HG02623 (cell line): ENCODE results near the gene CKAP5.

Experiments
- ATAC-seq: cut with Tn5 transposase; IDR thresholded peaks from one replicate; pipeline ENCODE4 v1.9.1; 2021; ENCODE audit warnings: moderate library complexity; ENCODE audit not compliant: unreplicated experiment

CKAP5 gene

DNA sequence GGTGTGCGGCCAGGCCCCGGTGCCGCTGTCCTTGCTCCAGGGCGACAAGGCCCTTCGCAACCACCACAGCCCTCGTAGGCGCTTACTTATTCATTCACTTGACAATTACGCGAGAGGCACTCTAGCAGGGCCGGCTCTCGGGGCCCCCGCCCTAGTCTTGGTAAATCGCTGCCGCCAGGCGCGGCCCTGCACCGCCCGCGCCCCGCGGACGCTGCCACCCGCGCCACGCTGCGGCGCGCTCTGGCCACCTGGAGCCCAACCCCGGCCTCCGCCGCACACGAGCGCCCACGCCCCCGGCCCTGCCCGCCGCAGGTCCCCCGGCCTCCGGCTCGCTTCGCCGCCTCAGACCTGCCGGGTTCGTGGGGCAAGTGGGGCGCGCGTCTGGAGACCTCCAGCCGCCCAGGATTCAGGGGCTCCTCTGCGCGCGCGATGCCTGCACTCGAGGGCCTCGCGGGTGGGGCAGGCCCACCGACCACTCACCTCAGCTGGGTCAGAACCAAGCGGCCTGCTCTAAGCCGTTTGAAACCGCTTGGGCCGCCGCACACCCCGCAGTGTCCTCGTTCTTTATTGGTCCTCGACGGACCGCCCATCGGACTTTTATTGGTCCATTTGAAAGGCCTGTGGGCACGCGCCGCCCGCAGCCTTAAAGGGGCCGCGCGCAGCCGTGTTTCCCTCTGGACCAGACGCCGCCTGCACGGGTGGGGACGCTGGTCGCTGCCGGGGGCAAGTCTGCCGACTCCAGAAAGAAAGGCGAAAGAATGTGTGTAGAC, at the start of gene CKAP5:
CKAP5 (minus strand) TSS at position 541 of the 770 bp plus-strand sequence. CDS start 25,049 bp downstream, outside the sequence.
- ATAC-seq, result peak; percentile 95

DNA sequence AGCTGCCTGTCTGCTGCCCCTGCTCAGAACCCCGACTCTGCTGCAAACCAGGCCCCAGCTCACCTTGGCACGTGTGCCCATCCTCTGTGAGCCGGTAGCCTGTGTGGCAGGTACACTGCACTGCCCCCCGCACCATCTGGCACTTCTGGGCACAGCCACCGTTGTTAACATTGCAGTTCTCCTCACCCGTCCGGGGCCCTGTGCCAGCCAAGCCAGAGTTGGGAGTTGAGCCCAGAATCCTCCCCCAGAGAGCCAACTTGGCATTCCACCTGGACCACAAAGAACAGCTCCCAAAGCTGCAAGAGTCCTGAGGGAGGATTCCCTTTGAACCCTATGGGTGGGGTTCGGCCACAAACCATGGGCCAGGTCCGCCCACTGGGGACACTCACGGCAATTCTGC, 49.7 kb upstream of the CKAP5 start:
- ATAC-seq, result no peak

DNA sequence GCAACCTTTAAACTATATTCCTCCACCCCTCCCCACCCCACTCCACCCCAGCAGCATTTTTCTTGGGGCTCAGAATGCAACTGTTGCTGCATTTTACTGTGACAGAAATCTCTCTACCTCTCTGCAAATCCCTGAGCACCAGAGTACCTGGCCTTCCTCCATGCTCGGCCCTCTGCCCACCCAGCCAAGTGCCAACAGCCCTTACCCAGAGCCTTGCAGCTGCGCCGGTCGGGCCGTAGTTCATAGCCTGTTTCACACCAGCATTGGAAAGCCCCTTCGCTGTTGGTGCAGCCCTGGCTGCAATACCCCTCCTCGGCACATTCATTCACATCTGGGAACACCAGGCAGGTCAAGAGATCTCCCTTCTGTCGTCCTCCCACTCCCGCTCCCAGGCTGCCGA, 48.9 kb upstream of the CKAP5 start:
- no peak for ATAC-seq

DNA sequence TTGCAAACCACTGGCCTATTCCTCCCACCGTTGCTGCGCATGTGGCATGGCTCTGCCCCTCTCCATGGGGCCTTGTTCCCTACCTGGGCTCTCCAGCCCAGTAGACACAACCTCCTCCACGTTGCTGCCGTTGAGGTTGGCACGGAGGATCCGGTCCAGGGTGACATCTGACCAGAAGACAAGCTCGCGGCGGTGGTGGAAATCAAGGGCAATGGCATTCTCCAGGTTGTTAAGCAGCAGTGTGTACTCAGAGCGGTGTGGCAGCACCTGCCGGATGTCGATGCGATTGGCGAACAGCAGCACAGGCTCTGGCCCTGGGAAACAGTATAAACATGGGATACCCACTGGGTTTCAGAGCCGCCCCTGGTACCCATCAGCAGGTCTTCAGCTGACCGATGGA, 48.4 kb upstream of the CKAP5 start:
- ATAC-seq, result no peak

DNA sequence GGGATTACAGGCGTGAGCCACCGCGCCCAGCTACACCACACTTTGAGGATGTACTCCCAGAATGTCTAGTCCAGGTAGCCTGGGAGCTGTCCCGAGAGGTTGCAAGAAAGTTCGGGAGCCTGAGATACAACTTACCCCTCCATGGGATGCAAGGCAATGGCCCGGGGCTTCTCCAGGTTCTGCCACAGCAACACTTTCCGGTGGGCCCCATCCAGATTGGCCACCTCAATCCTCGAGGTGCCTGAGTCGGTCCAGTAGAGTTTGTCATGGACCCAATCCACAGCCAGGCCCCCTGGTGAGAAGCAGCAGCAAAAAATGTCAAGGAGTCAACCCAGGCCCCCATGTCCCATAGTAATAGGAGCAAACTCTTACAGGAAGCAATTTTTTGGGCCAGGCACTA, 46.8 kb upstream of the CKAP5 start:
- no peak for ATAC-seq

DNA sequence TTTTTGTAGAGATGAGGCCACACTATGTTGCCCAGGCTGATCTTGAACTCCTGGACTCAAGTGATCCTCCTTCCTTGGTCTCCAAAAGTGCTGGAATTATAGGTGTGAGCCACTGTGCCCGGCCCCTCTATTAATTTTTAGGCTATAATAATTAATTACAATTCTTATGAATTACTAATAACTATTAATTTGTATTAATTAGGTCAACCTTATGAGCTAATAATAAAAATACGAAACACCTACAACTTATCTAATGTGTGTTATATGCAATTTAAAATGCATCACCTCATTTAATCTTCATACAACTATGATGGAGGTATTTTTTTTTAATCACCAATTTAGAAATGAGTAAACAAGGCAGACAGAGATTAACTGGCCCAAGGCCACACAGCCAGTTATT, 46.0 kb upstream of the CKAP5 start:
- ATAC-seq, result no peak

DNA sequence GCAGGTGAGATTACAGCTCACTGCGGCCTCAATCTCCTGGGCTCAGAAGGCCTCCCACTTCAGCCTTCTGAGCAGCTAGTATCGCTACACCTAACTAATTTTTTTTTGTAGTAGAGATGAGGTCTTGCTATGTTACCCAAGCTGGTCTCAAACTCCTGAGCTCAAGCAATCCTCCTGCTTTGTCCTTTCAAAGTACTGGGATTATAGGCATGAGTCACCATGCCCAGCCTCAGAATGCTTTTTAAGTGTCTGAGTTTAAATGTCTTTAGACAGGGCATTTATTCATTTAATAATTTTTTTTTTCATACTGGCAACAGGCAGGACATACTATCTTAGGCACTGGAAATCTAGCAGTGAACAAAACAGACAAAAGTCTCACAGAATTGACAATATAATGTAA, 44.6 kb upstream of the CKAP5 start:
- ATAC-seq, result no peak

DNA sequence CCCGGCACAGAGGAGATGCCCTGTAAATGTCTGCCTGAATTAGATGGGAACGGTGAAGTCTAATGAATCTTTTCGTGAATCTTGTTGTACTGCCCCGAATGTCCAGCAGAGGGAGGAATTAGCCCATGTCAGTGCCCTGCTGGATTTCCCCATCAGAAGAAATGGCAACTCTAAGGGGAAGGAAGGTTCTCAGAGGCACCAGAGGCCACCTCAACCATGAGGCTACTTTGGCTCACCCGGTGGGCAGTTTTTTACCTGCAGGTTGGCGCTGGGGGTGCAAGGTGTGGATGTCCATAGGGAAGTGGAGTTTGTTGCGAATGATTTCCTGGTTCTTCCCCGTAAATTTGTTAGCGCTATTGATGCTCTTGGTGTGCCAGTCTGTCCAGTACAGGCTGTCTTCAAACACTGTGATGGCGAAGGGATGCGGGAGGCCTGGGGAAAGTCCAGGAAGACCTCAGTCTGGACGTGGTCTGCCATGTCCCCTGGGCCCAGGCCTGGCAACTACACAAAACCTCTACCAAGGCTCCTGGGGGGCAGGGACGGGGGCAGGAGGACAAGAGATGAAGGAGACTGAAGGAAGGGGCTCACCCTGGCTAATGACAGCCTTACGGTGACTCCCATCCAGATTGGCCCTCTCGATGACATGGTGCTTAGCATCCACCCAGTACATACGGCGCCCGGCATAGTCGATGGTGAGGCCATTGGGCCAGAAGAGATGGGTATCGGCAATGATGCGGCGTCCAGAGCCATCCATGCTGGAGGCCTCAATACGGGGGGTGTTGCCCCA, 43.8 kb upstream of the CKAP5 start:
- ATAC-seq, result peak; percentile 57

DNA sequence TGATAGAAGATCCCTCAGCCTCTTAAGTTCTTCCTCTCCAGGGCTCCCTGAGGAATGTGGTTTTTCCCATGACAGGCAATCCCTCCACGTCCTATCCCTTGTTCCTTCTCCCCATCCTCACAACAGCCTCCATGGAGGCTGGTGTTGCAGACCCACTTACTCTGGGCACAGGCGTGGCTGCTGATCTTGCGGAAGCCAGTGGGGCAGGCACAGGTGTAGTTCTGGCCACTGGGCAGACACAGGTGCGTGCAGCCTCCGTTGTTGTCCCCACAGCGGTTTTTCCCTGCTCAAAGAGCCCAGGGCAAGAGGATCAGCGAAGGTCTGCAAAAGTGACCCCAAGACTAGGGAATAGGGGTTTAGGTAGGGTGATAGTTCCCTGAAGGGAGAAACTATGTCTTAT, 43.2 kb upstream of the CKAP5 start:
- ATAC-seq, result no peak

DNA sequence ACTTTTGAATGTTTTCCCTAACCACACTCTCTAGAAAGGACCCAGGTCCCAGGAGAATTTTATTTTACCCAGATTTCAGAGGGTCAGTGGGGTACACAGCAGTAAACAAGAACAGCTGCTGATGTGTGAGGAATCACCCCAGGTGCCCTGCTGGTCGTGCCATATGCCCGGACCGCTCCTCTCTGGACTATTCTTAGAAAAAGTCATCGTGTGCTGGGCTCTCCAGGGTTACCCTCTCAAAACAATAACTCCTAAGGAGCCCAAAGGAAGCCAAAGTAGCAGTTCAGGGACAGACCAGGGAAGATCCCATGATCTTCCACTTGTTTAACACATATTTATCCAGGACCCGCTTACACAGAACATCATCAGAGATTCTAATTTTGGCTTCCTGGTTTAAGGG, 42.6 kb upstream of the CKAP5 start:
- no peak for ATAC-seq

DNA sequence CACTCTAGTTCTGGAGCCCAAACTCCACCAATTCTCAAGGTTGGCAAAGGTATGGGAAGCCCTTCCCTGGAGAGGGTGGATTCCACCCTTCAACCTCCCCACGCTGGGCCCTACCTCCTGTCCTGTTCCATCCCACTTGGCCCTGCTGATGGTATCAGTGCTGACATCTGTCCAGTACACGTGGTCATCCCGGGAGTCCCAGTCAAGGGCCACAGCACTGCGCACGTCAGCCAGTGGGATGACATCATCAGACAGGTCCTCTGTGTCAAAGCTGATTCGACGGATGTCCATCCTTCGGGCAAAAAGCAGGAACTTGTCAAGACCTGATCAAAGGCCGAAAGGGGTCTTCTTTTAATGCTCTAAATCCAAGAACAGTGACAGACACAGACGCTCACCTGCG, 40.1 kb upstream of the CKAP5 start:
- ATAC-seq, result no peak

DNA sequence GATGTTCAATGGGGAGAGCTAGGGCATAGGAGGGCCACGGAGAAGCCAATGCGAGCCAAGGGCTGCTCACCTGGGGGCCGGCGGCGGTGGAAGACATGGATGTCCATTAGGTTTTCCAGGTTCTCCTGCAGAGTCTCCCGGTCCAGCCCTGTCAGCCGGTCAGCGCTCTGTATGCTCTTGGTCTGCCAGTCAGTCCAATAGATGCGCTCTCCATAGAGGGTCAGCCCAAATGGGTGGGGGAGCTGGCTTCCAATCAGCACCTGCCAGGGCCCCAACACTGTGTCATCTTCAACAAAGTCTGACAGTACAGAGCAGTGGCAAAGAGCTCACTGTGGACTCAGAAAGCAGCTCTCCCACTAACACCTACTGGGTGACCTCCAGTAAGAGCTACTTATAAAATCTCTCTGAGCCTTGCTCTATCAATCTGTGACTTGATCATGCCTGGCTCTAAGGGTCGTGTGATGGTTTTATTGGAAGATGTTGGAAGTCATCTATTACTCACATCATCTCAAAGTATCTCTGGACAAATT, 33.0 kb upstream of the CKAP5 start:
- ATAC-seq, result no peak

DNA sequence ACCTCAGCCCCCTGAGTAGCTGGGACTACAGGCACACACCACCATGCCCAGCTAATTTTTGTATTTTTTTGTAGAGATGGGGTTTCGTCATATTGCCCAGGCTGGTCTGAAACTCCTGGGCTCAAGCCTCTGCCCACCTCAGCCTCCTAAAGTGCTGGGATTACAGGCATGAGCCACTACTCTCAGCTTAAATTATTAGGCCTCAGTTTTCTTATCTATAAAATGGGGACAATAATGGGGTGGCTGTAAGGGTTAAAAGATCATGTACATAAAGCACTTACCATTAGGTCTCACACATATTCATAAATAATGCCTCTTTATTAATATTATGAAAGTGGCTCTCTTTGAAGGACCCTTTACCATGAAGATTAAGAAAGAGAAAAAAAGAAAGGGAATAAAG, 31.5 kb upstream of the CKAP5 start:
- ATAC-seq, result no peak

DNA sequence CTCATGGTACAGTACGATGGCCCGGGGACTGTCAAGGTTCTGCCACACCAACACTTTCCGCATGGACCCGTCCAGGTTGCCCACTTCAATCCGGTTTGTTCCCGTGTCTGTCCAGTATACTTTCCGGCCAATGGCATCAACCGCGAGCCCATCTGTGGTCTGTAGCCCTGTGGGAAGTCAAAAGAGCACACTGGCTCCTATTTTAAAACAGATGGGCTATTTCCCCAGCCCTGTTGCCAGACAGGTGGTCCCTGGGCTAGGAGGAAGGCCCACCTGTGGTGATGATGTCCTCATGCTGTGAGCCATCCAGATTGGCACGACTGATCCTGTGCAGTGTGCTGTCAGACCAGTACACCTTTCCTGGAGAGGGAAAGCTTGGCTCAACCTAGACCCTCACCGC, 30.4 kb upstream of the CKAP5 start:
- no peak for ATAC-seq

DNA sequence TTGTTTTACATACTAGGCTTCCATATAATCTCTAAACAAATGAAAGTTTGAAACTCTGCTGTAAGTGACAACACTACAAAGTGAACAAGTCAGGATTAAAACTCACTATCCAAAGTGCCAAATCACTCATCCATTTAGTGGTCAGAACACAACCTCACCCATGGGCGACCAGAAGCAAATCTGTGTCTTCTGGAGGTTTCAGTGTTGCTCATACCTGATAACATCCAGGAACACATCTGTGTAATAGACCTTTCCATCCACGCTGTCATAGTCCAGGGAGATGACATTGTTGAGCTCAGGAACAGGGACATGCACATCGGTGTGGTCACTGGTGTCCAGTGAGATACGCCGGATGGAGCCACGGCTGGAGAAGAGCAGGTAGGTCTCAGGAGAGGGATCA, 28.5 kb upstream of the CKAP5 start:
- no peak for ATAC-seq

DNA sequence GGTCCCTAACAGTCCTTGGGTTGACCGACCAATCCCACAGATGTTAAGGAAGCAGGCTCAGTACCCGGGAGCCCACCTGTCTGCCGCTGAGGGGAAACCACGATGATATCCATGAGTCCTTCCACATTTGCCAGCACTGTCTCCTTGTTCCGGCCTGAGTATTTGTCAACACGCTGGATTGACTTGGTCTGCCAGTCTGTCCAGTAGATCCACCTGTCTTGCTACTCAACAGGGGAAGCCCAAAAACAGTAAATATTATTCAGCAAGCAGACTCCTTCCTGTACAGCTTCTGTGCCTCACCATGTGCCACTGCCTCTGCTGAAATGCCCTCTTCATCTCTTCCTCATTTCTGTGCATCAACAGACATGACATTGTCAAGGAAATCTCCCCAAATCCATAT, 22.8 kb upstream of the CKAP5 start:
- ATAC-seq, result no peak

DNA sequence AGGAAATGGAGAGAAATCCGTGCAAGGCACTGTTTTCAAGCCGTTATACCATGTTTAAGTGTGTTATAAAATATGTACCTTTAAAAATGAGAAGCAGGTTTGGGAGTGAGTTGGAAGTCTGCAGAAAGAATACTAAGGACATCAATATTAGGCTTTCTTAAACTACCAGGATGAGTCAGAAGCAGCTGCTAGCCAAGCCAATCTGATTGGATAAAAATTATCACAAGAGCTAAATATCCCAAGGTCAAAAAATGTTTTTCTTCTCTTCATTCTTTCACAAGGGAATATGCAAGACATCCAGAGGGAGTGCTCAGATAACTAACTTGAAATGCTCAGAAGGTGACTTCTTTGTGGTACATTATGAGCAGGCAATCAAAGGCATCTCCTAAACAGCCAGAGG, 19.3 kb upstream of the CKAP5 start:
- no peak for ATAC-seq

DNA sequence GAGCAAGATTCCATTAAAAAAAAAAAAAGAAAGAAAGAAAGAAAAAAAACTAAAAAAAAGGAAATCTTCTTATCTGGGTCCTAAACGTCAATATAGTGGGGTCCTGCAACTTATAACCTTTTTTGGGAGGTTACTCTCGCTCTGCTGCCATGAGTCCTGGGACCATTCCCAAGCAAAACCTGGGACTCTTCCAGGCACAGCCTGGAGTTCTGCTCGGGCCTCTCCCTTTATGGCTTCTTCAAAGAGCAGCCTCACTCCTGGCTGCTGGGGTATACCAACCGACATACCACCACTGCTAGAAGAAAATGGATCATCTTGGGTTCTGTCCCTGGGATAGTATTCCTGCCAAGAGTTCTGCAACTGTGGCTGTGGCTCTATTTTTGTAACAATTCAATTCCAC, 14.1 kb upstream of the CKAP5 start:
- ATAC-seq, result no peak

DNA sequence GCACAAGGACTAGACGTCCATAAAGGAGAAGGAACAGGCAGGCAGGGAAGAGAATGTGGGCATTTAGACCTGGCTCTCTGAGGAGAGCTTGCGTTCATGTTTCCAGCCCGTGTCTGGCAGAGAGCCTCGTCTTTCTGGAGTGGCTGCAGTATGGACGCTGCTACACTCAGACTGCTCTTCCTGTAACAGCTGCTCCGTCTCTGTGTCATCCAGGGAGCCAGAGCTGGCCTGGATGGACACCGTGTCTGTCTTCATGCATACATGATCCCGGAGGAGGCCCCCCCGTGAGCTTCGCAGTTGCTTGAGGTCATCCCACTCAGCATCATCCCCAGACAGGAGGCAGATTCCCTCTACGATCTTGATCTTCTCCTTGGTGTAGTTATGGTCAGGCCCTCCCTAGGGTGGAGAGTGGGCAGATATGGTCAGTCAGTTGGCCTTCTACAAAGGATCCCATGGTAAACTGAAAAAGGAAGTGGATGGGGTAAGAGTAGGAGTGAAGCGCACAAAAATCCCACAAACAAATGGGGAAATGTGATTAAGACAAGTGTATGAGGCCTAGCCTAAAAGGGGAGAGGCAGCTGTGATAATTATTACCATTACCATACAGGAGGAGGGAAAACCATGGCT, 13.0 kb upstream of the CKAP5 start:
- ATAC-seq, result no peak

DNA sequence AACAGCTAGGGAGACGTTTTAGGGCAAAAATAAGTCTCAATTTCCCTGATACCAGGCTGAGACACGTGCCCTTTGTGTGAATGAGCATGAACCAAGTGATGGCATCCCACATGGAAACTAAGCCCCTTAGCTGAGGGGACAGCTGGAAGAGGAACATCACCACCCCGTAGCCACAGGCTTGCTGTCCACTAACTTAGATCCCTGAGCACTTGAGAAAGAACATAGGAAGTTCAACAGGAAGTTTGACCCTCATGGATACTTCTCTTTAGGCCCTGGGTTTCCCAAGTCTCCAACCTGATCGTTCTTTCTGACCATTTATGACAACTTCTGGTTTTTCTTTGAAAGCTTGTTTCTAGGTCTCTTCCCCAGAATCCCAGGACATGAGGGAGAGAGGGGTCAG, 11.6 kb upstream of the CKAP5 start:
- ATAC-seq, result no peak

DNA sequence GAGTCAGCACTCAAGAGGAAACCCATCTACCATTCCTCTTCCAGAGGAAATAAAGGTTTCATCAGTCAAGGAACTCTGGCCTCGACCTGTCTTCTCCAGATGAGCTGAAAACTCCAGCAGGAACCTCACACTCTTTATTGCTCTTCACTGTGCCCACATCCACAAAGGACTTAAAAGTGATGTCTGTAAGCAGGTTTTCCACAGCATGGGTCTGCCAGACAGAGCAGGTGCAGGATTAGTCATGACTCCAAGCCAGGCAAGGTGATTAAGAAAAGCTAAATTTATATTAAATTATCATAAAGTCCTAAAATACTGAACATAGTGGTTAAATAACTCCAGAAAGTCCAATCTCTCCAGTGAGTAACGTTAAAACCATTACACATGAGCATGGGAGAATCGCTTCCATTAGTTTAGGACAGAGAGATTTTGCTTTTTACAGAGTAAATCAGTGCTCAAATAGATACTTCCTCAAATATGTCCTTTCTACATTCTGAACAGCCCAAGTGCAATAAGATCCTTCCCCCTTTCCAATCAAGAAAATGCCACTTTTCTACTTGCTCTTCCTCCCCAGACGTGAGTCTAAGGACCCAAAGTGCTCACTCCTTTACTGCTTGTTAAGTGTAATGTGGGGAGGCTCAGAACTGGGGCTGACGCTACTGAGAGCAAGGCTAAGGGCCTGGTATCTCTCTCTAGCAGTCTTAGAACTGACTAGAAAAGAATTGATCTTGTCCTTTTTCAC, 10.7 kb upstream of the CKAP5 start:
- no peak for ATAC-seq
